Neural cell (in vitro differentiated cells): ENCODE data around the gene PPIG. TPM values are rescaled to one million over a fixed set of nuclear protein-coding genes. Genes with fewer than 3 reads are reported as not detected.

ENCODE experiments used
- H2AFZ ChIP-seq: fragments of 200-600, 300-800 bp; sonication (generic), shearing (Covaris generic); 2 replicates; pipeline ENCODE4 v1.6.0; 2014; ENCODE audit warnings: low read depth, mild to moderate bottlenecking, antibody characterized with exemption, low read length, moderate library complexity
- H3F3A ChIP-seq: fragments of 200-600 bp; shearing (Covaris generic); 2 replicates; pipeline ENCODE4 v1.6.1; 2016; ENCODE audit warnings: mild to moderate bottlenecking, moderate library complexity, mixed read lengths, antibody characterized with exemption, low read length; ENCODE audit not compliant: insufficient read depth, poor library complexity, severe bottlenecking
- H3K27ac ChIP-seq: fragments of 200-600, 300-800 bp; sonication (generic), shearing (Covaris generic); 2 replicates; pipeline ENCODE4 v1.5.1; 2014; ENCODE audit warnings: mild to moderate bottlenecking, low read length, moderate library complexity
- H3K27me3 ChIP-seq: fragments of 300-800, 200-600 bp; sonication (generic), shearing (Covaris generic); 2 replicates; pipeline ENCODE4 v1.6.0; 2014; ENCODE audit warnings: mild to moderate bottlenecking, low read depth, low read length, moderate library complexity; ENCODE audit not compliant: insufficient read depth
- H3K36me3 ChIP-seq: fragments of 300-800, 200-600 bp; sonication (generic), shearing (Covaris generic); 2 replicates; pipeline ENCODE4 v1.5.1; 2014; ENCODE audit warnings: mild to moderate bottlenecking, antibody characterized with exemption, low read length, moderate library complexity; ENCODE audit not compliant: insufficient read depth
- H3K4me2 ChIP-seq: fragments of 300-800, 200-600 bp; sonication (generic), shearing (Covaris generic); 2 replicates; pipeline ENCODE4 v1.6.0; 2014; ENCODE audit warnings: mild to moderate bottlenecking, low read length
- H3K4me3 ChIP-seq: fragments of 300-800, 200-600 bp; sonication (generic), shearing (Covaris generic); 2 replicates; pipeline ENCODE4 v1.5.1; 2014; ENCODE audit warnings: mild to moderate bottlenecking, low read length, moderate library complexity
- H3K79me2 ChIP-seq: fragments of 200-600 bp; shearing (Covaris generic); replicated peaks from 2 replicates; pipeline ENCODE4 v1.6.0; 2014; ENCODE audit warnings: mild to moderate bottlenecking, low read length, moderate library complexity; ENCODE audit not compliant: insufficient read depth
- H3K9ac ChIP-seq: fragments of 300-800, 200-600 bp; sonication (generic), shearing (Covaris generic); 2 replicates; pipeline ENCODE4 v1.6.1; 2016; ENCODE audit warnings: mild to moderate bottlenecking, low read length, mixed read lengths
- H3K9me2 ChIP-seq: fragments of 200-600 bp; shearing (Covaris generic); 2 replicates; pipeline ENCODE4 v1.6.1; 2016; ENCODE audit warnings: mild to moderate bottlenecking, low read length, mixed read lengths; ENCODE audit not compliant: insufficient read depth
- H3K9me3 ChIP-seq: fragments of 200-600, 300-800 bp; sonication (generic), shearing (Covaris generic); 2 replicates; pipeline ENCODE4 v1.6.1; 2016; ENCODE audit warnings: mild to moderate bottlenecking, mixed run types, low read length, moderate library complexity, mixed read lengths
- H4K20me1 ChIP-seq: fragments of 200-600 bp; shearing (Covaris generic); 2 replicates; pipeline ENCODE4 v1.6.1; 2016; ENCODE audit warnings: mild to moderate bottlenecking, mixed run types; ENCODE audit not compliant: insufficient read depth
- CTCF ChIP-seq: fragments of 450-650 bp; IDR thresholded peaks from 2 replicates; pipeline ENCODE4 v1.5.1; 2014; ENCODE audit warnings: antibody characterized with exemption, mild to moderate bottlenecking, moderate library complexity; ENCODE audit not compliant: poor library complexity, severe bottlenecking
- EP300 ChIP-seq: fragments of 450-650 bp; conservative IDR thresholded peaks from 2 replicates; pipeline ENCODE4 v1.6.1; 2014; ENCODE audit warnings: antibody characterized with exemption, mild to moderate bottlenecking, moderate library complexity; ENCODE audit not compliant: poor library complexity, severe bottlenecking
- EZH2 ChIP-seq: fragments of 200-600, 300-800 bp; shearing (Covaris generic), sonication (generic); IDR thresholded peaks from 2 replicates; pipeline ENCODE4 v1.6.1; 2014; ENCODE audit warnings: antibody characterized with exemption, low read length, borderline replicate concordance, mild to moderate bottlenecking; ENCODE audit not compliant: insufficient read depth, poor library complexity, severe bottlenecking
- MXI1 ChIP-seq: fragments of 450-650 bp; conservative IDR thresholded peaks from 2 replicates; pipeline ENCODE4 v1.6.1; 2014; ENCODE audit warnings: antibody characterized with exemption, mild to moderate bottlenecking; ENCODE audit not compliant: poor library complexity, severe bottlenecking
- POLR2AphosphoS5 ChIP-seq: IDR thresholded peaks from 2 replicates; pipeline ENCODE4 v1.6.1; 2012
- RAD21 ChIP-seq: fragments of 450-650 bp; conservative IDR thresholded peaks from 2 replicates; pipeline ENCODE4 v1.6.1; 2014; ENCODE audit warnings: antibody characterized with exemption, mild to moderate bottlenecking, moderate library complexity
- polyA plus RNA-seq: library from polyadenylated mRNA; depleted of rRNA; stranded (reverse); fragments of >200 nt; gene quantifications from 2 replicates; pipeline ENCODE4 v1.2.3, GENCODE V29; 2014
- TF ChIP-seq, protein P1 (sequence below): IDR thresholded peaks from 2 replicates; pipeline ENCODE4 v1.6.1; 2012; ENCODE audit warnings: borderline replicate concordance

Gene PPIG
- polyA plus RNA-seq, 1 donor from 2014 or later, result 45.0 TPM

- Histone ChIP-seq H3K27ac (no peak overlapping the region), H3F3A (no peaks in the 10 kb centered on the region), H2AFZ (no peak overlapping the region), H3K9ac (no peak overlapping the region), H3K4me2 (no peak overlapping the region), H3K4me3 (no peak overlapping the region), H3K9me2 (no peaks in the 10 kb centered on the region), H3K36me3 (no peaks in the 10 kb centered on the region), H3K9me3 (no peaks in the 10 kb centered on the region), H3K79me2 (peaks cover 12% of the 10 kb centered on the region), H3K27me3 (no peaks in the 10 kb centered on the region), H4K20me1 (no peaks in the 10 kb centered on the region)
- TF ChIP-seq, protein P1, sequence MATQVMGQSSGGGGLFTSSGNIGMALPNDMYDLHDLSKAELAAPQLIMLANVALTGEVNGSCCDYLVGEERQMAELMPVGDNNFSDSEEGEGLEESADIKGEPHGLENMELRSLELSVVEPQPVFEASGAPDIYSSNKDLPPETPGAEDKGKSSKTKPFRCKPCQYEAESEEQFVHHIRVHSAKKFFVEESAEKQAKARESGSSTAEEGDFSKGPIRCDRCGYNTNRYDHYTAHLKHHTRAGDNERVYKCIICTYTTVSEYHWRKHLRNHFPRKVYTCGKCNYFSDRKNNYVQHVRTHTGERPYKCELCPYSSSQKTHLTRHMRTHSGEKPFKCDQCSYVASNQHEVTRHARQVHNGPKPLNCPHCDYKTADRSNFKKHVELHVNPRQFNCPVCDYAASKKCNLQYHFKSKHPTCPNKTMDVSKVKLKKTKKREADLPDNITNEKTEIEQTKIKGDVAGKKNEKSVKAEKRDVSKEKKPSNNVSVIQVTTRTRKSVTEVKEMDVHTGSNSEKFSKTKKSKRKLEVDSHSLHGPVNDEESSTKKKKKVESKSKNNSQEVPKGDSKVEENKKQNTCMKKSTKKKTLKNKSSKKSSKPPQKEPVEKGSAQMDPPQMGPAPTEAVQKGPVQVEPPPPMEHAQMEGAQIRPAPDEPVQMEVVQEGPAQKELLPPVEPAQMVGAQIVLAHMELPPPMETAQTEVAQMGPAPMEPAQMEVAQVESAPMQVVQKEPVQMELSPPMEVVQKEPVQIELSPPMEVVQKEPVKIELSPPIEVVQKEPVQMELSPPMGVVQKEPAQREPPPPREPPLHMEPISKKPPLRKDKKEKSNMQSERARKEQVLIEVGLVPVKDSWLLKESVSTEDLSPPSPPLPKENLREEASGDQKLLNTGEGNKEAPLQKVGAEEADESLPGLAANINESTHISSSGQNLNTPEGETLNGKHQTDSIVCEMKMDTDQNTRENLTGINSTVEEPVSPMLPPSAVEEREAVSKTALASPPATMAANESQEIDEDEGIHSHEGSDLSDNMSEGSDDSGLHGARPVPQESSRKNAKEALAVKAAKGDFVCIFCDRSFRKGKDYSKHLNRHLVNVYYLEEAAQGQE, result no peak
- TF ChIP-seq POLR2AphosphoS5 (no peak), EP300 (no peak), RAD21 (no peak), CTCF (no peak), EZH2 (no peak), MXI1 (no peak)
Observed at GRCh38 chr2:169690958-169691357, 106.8 kb downstream of the PPIG start.

Other genes starting within 250 kb of the PPIG start
- gene LRP2, start 221.8 kb upstream of the PPIG start, polyA plus RNA-seq, result 1.8 and 4.1 TPM in 2 replicates
- gene BBS5, start 104.9 kb upstream of the PPIG start, polyA plus RNA-seq, result 4.6 and 9.1 TPM in 2 replicates
- 2.3 and 2.7 TPM in 2 replicates for gene KLHL41, start 74.6 kb upstream of the PPIG start, polyA plus RNA-seq
- gene FASTKD1, start 10.5 kb upstream of the PPIG start, polyA plus RNA-seq, result 50.3 and 69.6 TPM in 2 replicates
- 0.20 and 1.7 TPM in 2 replicates for gene CFAP210, start 110.1 kb downstream of the PPIG start, polyA plus RNA-seq
- gene PHOSPHO2, start 110.1 kb downstream of the PPIG start, polyA plus RNA-seq, result 15.0 and 25.4 TPM in 2 replicates
- gene KLHL23, start 149.5 kb downstream of the PPIG start, polyA plus RNA-seq, result 75.8 and 87.8 TPM in 2 replicates
- gene SSB, start 214.5 kb downstream of the PPIG start, polyA plus RNA-seq, result 164 and 214 TPM in 2 replicates
- gene METTL5, start 240.6 kb downstream of the PPIG start, polyA plus RNA-seq, result 73.8 and 82.2 TPM in 2 replicates
- 62.3 and 75.2 TPM in 2 replicates for gene UBR3, start 243.1 kb downstream of the PPIG start, polyA plus RNA-seq